ENCODE data around the gene MSH3.

- no peak for TF ChIP-seq EZH2phosphoT487 (IDR thresholded peaks at IDR 0.05; ENCODE audit: borderline replicate concordance, low read length)
- TF ChIP-seq, protein P1, sequence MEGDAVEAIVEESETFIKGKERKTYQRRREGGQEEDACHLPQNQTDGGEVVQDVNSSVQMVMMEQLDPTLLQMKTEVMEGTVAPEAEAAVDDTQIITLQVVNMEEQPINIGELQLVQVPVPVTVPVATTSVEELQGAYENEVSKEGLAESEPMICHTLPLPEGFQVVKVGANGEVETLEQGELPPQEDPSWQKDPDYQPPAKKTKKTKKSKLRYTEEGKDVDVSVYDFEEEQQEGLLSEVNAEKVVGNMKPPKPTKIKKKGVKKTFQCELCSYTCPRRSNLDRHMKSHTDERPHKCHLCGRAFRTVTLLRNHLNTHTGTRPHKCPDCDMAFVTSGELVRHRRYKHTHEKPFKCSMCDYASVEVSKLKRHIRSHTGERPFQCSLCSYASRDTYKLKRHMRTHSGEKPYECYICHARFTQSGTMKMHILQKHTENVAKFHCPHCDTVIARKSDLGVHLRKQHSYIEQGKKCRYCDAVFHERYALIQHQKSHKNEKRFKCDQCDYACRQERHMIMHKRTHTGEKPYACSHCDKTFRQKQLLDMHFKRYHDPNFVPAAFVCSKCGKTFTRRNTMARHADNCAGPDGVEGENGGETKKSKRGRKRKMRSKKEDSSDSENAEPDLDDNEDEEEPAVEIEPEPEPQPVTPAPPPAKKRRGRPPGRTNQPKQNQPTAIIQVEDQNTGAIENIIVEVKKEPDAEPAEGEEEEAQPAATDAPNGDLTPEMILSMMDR (IDR thresholded peaks at IDR 0.05; ENCODE audit: low read depth, low read length, poor library complexity, severe bottlenecking): no peak
Observed at GRCh38 chr5:80744149-80744548, 89.7 kb downstream of the MSH3 start.
